HepG2 (cell line): ENCODE results near the gene ZNF90. TPM values are rescaled to one million over a fixed set of nuclear protein-coding genes. Genes with fewer than 3 reads are reported as not detected.
A peak's percentile ranks its signal among the peaks of the same experiment; 100 is the strongest.

Source experiments
- AKNA ChIP-seq: sonication (generic); formaldehyde crosslinking; IDR thresholded peaks from 2 replicates; pipeline ENCODE4 v1.4.0; 2020; ENCODE audit warnings: missing genetic modification reagents, borderline replicate concordance
- CREM ChIP-seq, 2 experiments: sonication (generic) in 1 of 2; formaldehyde crosslinking in 1 of 2; IDR thresholded peaks; 2 replicates each; pipeline versions ENCODE4 v1.4.0 to v1.6.1; 2016 to 2020; ENCODE audit warnings: antibody characterized with exemption in 1 of 2, mild to moderate bottlenecking in 1 of 2, missing genetic modification reagents in 1 of 2
- CSRNP2 ChIP-seq: sonication (generic); formaldehyde crosslinking; conservative IDR thresholded peaks from 2 replicates; pipeline ENCODE4 v1.8.0; 2022; ENCODE audit warnings: low read depth, missing genetic modification reagents
- E2F5 ChIP-seq: sonication (generic); formaldehyde crosslinking; conservative IDR thresholded peaks from 2 replicates; pipeline ENCODE4 v1.4.0; 2020; ENCODE audit warnings: missing genetic modification reagents
- HMGXB3 ChIP-seq: sonication (generic); formaldehyde crosslinking; IDR thresholded peaks from 2 replicates; pipeline ENCODE4 v1.4.0; 2020; ENCODE audit warnings: missing genetic modification reagents, borderline replicate concordance
- KDM1A ChIP-seq: IDR thresholded peaks from 2 replicates; pipeline ENCODE4 v1.6.1; 2016; ENCODE audit warnings: missing compliant biosample characterization
- MIXL1 ChIP-seq: IDR thresholded peaks from 2 replicates; pipeline ENCODE4 v1.6.1; 2016
- NAIF1 ChIP-seq: sonication (generic); formaldehyde crosslinking; IDR thresholded peaks from 2 replicates; pipeline ENCODE4 v1.5.0; 2020; ENCODE audit warnings: mild to moderate bottlenecking, missing genetic modification reagents, borderline replicate concordance
- ZBTB37 ChIP-seq: sonication (generic); formaldehyde crosslinking; IDR thresholded peaks from 2 replicates; pipeline ENCODE4 v1.4.0; 2020; ENCODE audit warnings: mild to moderate bottlenecking, missing genetic modification reagents
- ZNF124 ChIP-seq: sonication (generic); formaldehyde crosslinking; IDR thresholded peaks from 2 replicates; pipeline ENCODE4 v1.4.0; 2020; ENCODE audit warnings: missing genetic modification reagents
- ZNF597 ChIP-seq: sonication (generic); formaldehyde crosslinking; IDR thresholded peaks from 2 replicates; pipeline ENCODE4 v1.5.0; 2020; ENCODE audit warnings: missing genetic modification reagents
- polyA plus RNA-seq, 8 experiments: library from polyadenylated mRNA; depleted of rRNA in 3 of 8; stranded (reverse) in 7 of 8; unstranded in 1 of 8; fragments of >200 nt; fragmentation: Illumina TruSeq in 4 of 8; extraction: Trizol in 4 of 8; gene quantifications; 2 replicates each; pipeline versions ENCODE4 v1.2.1 to v1.2.3, GENCODE V29; 2011 to 2016; ENCODE audit warnings: low read depth in 4 of 8, missing spikeins in 1 of 8, mixed read lengths in 1 of 8; ENCODE audit not compliant: insufficient read depth in 1 of 8
- total RNA-seq, 5 experiments: library from RNA; depleted of rRNA; stranded (reverse); fragments of >200 nt; fragmentation: Illumina TruSeq; extraction: Trizol; gene quantifications; 2 replicates each; pipeline ENCODE4 v1.2.3, GENCODE V29; 2016; ENCODE audit warnings: low read depth in 1 of 5

Gene ZNF90
- total and polyA plus RNA-seq, 2 of the 13 experiments (the other 11 are each of a cell fraction or from before 2014, with no cell fraction given): 2.1 to 3.8 TPM

- TF ChIP-seq HMGXB3: peak; percentile 25; the same call in 1 of the 2 replicates
- TF ChIP-seq E2F5 (CRISPR knock-in tag): no peak
- TF ChIP-seq MIXL1 (CRISPR knock-in tag): no peak
- TF ChIP-seq NAIF1 (CRISPR knock-in tag): no peak
- peak; percentile 98 for TF ChIP-seq CREM (IDR thresholded peaks at IDR 0.05)
- TF ChIP-seq CREM (CRISPR knock-in tag; IDR thresholded peaks at IDR 0.05): no peak
- no peak for TF ChIP-seq KDM1A (CRISPR knock-in tag)
- TF ChIP-seq ZNF124 (CRISPR knock-in tag): no peak
- TF ChIP-seq CSRNP2 (CRISPR knock-in tag): no peak
- TF ChIP-seq ZNF597 (CRISPR knock-in tag): no peak
- no peak for TF ChIP-seq ZBTB37 (CRISPR knock-in tag)
- no peak for TF ChIP-seq AKNA (CRISPR knock-in tag)
These were observed 25.7 kb upstream of the ZNF90 start (continued) for GRCh38 chr19:20051841-20052768.
